SK-N-SH treated with all-trans-retinoic acid at 6 μM for 48 hours (cell line): ENCODE measurements around the gene ROBO2.

Source experiments
- ARNTL ChIP-seq: fragments of 450-650 bp; formaldehyde crosslinking; IDR thresholded peaks from 2 replicates; pipeline ENCODE4 v1.5.0; 2020; ENCODE audit warnings: low read depth, mild to moderate bottlenecking, moderate library complexity, borderline replicate concordance
- CREB5 ChIP-seq: fragments of 250-450 bp; sonication (Bioruptor Pico); IDR thresholded peaks from 2 replicates; pipeline ENCODE4 v1.5.1; 2020; ENCODE audit warnings: low read depth, mild to moderate bottlenecking, moderate library complexity
- CSDC2 ChIP-seq: fragments of 250-450 bp; sonication (Bioruptor Pico); IDR thresholded peaks from 2 replicates; pipeline ENCODE4 v1.5.0; 2020; ENCODE audit warnings: mild to moderate bottlenecking, moderate library complexity
- CSRNP3 ChIP-seq: fragments of 250-450 bp; sonication (Bioruptor Pico); IDR thresholded peaks from 2 replicates; pipeline ENCODE4 v1.5.1; 2021; ENCODE audit warnings: mild to moderate bottlenecking, moderate library complexity
- ZFP3 ChIP-seq: fragments of 250-450 bp; sonication (Bioruptor Pico); IDR thresholded peaks from 2 replicates; pipeline ENCODE4 v1.5.0; 2020; ENCODE audit warnings: mild to moderate bottlenecking, moderate library complexity
- TF ChIP-seq, protein P1 (sequence below): fragments of 250-450 bp; sonication (Bioruptor Pico); IDR thresholded peaks from 2 replicates; pipeline ENCODE4 v1.8.0; 2020; ENCODE audit warnings: mild to moderate bottlenecking, moderate library complexity, borderline replicate concordance

DNA sequence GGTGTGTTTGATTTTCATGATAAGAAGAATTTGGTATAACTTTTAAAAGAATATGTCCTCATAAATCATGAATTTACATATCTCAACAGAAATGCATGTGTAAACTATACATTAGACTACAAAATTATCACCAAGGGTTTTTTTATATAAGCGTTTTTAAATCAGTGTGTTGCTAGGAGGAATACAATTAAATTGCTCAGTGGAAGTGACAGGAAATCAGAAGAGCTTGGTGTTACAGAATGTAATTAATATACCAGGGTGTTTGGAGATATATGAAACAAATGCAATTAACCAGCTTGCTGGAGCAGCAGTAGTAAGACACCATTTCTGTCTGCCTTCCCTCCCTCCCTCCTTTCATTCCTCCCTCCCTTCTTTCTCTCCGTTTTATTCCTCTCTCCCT, 2.4 kb downstream of the ROBO2 start:
- TF ChIP-seq ZFP3 (CRISPR knock-in tag) (no peak), ARNTL (CRISPR knock-in tag) (no peak), CSDC2 (no peak), CSRNP3 (CRISPR knock-in tag) (no peak), CREB5 (CRISPR knock-in tag) (no peak)
- TF ChIP-seq, protein P1, sequence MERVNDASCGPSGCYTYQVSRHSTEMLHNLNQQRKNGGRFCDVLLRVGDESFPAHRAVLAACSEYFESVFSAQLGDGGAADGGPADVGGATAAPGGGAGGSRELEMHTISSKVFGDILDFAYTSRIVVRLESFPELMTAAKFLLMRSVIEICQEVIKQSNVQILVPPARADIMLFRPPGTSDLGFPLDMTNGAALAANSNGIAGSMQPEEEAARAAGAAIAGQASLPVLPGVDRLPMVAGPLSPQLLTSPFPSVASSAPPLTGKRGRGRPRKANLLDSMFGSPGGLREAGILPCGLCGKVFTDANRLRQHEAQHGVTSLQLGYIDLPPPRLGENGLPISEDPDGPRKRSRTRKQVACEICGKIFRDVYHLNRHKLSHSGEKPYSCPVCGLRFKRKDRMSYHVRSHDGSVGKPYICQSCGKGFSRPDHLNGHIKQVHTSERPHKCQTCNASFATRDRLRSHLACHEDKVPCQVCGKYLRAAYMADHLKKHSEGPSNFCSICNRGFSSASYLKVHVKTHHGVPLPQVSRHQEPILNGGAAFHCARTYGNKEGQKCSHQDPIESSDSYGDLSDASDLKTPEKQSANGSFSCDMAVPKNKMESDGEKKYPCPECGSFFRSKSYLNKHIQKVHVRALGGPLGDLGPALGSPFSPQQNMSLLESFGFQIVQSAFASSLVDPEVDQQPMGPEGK (CRISPR knock-in tag): no peak
